CD14-positive monocyte (primary cell): ENCODE data around the gene SLC52A3. TPM values are rescaled to one million over a fixed set of nuclear protein-coding genes. Genes with fewer than 3 reads are reported as not detected.
"Not testable (repeated sequence)": the region's sequence is repeated elsewhere in the genome, so short reads cannot be mapped to it uniquely, and the experiment has no call there.

Experiments
- DNase-seq, 3 donors: peaks; one replicate each; pipeline ENCODE4 v3.0.0-alpha.2; 2011 to 2022
- H2AFZ ChIP-seq: 2 replicates; pipeline ENCODE4 v1.6.0; 2012; ENCODE audit warnings: mild to moderate bottlenecking, low read depth, low read length, inconsistent platforms; ENCODE audit not compliant: insufficient read depth, poor library complexity, severe bottlenecking
- H3K27ac ChIP-seq, 2 donors: 1 replicate in 1 of 2; 2 replicates in 1 of 2; pipeline ENCODE4 v1.5.1; 2012 to 2013; ENCODE audit warnings: low read length in 2 of 2, control low read depth in 1 of 2, inconsistent platforms in 1 of 2, low read depth in 1 of 2, mild to moderate bottlenecking in 1 of 2
- H3K27me3 ChIP-seq, 2 donors: one replicate each; pipeline versions ENCODE4 v1.6.0 to v1.6.1; 2011 to 2013; ENCODE audit warnings: low read length in 2 of 2; ENCODE audit not compliant: control insufficient read depth in 2 of 2, insufficient read depth in 2 of 2
- H3K36me3 ChIP-seq, 2 donors: replicated peaks in 1 of 2; 1 replicate in 1 of 2; 2 replicates in 1 of 2; pipeline versions ENCODE4 v1.5.1 to v1.6.1; 2012 to 2013; ENCODE audit warnings: low read length in 2 of 2, control low read depth in 1 of 2, inconsistent platforms in 1 of 2, mild to moderate bottlenecking in 1 of 2; ENCODE audit not compliant: insufficient read depth in 2 of 2, control insufficient read depth in 1 of 2
- H3K4me1 ChIP-seq, 2 donors: 1 replicate in 1 of 2; 2 replicates in 1 of 2; pipeline versions ENCODE4 v1.5.1 to v1.6.1; 2012 to 2013; ENCODE audit warnings: low read length in 2 of 2, control low read depth in 1 of 2, inconsistent platforms in 1 of 2, mild to moderate bottlenecking in 1 of 2, moderate library complexity in 1 of 2; ENCODE audit not compliant: insufficient read depth in 2 of 2, control insufficient read depth in 1 of 2
- H3K4me2 ChIP-seq: replicated peaks from 2 replicates; pipeline ENCODE3; 2012; ENCODE audit warnings: low read length, moderate library complexity, mild to moderate bottlenecking; ENCODE audit not compliant: poor library complexity, severe bottlenecking; ENCODE audit errors: extremely low read depth
- H3K4me3 ChIP-seq, 3 experiments: fragments of 200-600 bp in 1 of 3; sonication (generic) in 1 of 3; replicated peaks in 1 of 3; 1 replicate in 2 of 3; 2 replicates in 1 of 3; pipeline ENCODE4 v1.5.1; 2011 to 2013; ENCODE audit warnings: low read length in 3 of 3, mild to moderate bottlenecking in 3 of 3, control low read depth in 2 of 3, low read depth in 2 of 3, inconsistent platforms in 1 of 3, moderate library complexity in 1 of 3
- H3K79me2 ChIP-seq: 2 replicates; pipeline ENCODE4 v1.6.0; 2012; ENCODE audit warnings: mild to moderate bottlenecking, control low read depth, inconsistent platforms, low read length, moderate library complexity; ENCODE audit not compliant: insufficient read depth
- H3K9ac ChIP-seq: 2 replicates; pipeline ENCODE4 v1.6.0; 2017; ENCODE audit warnings: low read length, mild to moderate bottlenecking; ENCODE audit not compliant: insufficient read depth, poor library complexity, severe bottlenecking
- H3K9me3 ChIP-seq, 2 donors: replicated peaks in 1 of 2; 1 replicate in 1 of 2; 2 replicates in 1 of 2; pipeline versions ENCODE4 v1.5.1 to v1.6.1; 2012 to 2013; ENCODE audit warnings: low read length in 2 of 2, control low read depth in 1 of 2; ENCODE audit not compliant: control insufficient read depth in 1 of 2, insufficient read depth in 1 of 2
- H4K20me1 ChIP-seq: 2 replicates; pipeline ENCODE4 v1.6.0; 2012; ENCODE audit warnings: mild to moderate bottlenecking, low read length, control low read depth, moderate library complexity; ENCODE audit not compliant: insufficient read depth
- H3K27ac Mint-ChIP-seq, 7 donors: one replicate each; pipeline ENCODE4 v1.8.0; 2020; ENCODE audit warnings: mild to moderate bottlenecking in 7 of 7, mixed read lengths in 7 of 7, moderate library complexity in 6 of 7, inconsistent platforms in 2 of 7
- H3K27me3 Mint-ChIP-seq, 3 donors: one replicate each; pipeline ENCODE4 v1.8.0; 2021 to 2022; ENCODE audit warnings: low read depth in 3 of 3, mild to moderate bottlenecking in 3 of 3, mixed read lengths in 3 of 3, moderate library complexity in 3 of 3, inconsistent platforms in 1 of 3
- H3K36me3 Mint-ChIP-seq, 2 donors: one replicate each; pipeline ENCODE4 v1.8.0; 2020; ENCODE audit warnings: mixed read lengths in 2 of 2, inconsistent platforms in 1 of 2, mild to moderate bottlenecking in 1 of 2
- H3K4me1 Mint-ChIP-seq: one replicate; pipeline ENCODE4 v1.8.0; 2020; ENCODE audit warnings: mild to moderate bottlenecking, mixed read lengths
- H3K4me3 Mint-ChIP-seq, 2 donors: one replicate each; pipeline ENCODE4 v1.8.0; 2020; ENCODE audit warnings: mild to moderate bottlenecking in 2 of 2, mixed read lengths in 2 of 2, moderate library complexity in 1 of 2
- H3K9me3 Mint-ChIP-seq, 7 donors: one replicate each; pipeline ENCODE4 v1.8.0; 2020 to 2022; ENCODE audit warnings: mixed read lengths in 7 of 7, mild to moderate bottlenecking in 6 of 7, moderate library complexity in 6 of 7, inconsistent platforms in 2 of 7
- CTCF ChIP-seq: fragments of 200-600 bp; IDR thresholded peaks from one replicate; pipeline ENCODE4 v1.8.0; 2022; ENCODE audit warnings: antibody characterized with exemption, mild to moderate bottlenecking
- WGBS: methylation state at CpG from one replicate; pipeline ENCODE4 v1.1.5; 2013; ENCODE audit warnings: missing lambda C conversion rate; ENCODE audit not compliant: insufficient coverage; 5-methylcytosine and 5-hydroxymethylcytosine counted together
- intact Hi-C, 2 donors: fragments of 100-400 bp; cut with micrococcal nuclease; formaldehyde crosslinking; loops; one replicate each; pipeline versions ENCODE4 v1.15.0 to v1.15.1; 2023
- polyA plus RNA-seq, 3 donors: library from polyadenylated mRNA; depleted of rRNA in 1 of 3; unstranded in 2 of 3; stranded (reverse) in 1 of 3; fragments of 300-500 nt in 2 of 3; fragments of >200 nt in 1 of 3; fragmentation: Illumina TruSeq in 2 of 3; gene quantifications; 1 replicate in 2 of 3; 2 replicates in 1 of 3; pipeline ENCODE4 v1.2.3, GENCODE V29; 2012 to 2021

SLC52A3 gene
- polyA plus RNA-seq, 3 donors, result not detected

- intact Hi-C loops, result no loop called here
- Histone ChIP-seq H4K20me1 (no peaks in the 10 kb centered on the region), H3K27ac (no peak overlapping the region), H3K9me3 (peaks cover 0 to 3% of the 10 kb centered on the region in 2 donors), H3K9ac (no peak overlapping the region), H2AFZ (no peak overlapping the region), H3K4me1 (no peaks in the 10 kb centered on the region), H3K4me3 (no peak overlapping the region), H3K79me2 (no peaks in the 10 kb centered on the region), H3K4me2 (no peak overlapping the region), H3K36me3 (no peaks in the 10 kb centered on the region), H3K27me3 (peaks cover 0 to 4% of the 10 kb centered on the region in 2 donors)
- Mint-ChIP-seq H3K27ac (no peak overlapping the region), H3K36me3 (no peaks in the 10 kb centered on the region), H3K4me3 (no peak overlapping the region), H3K9me3 (peaks cover 6 to 16% (median 13%) of the 10 kb centered on the region in 7 donors), H3K4me1 (no peaks in the 10 kb centered on the region), H3K27me3 (peaks cover 3 to 17% (median 7%) of the 10 kb centered on the region in 3 donors)
- WGBS, result no CpG with 5 or more reads among the region's 3 CpGs
- DNase-seq, result no peak
- no peak for TF ChIP-seq CTCF
Observed at GRCh38 chr20:801678-802077, 33.4 kb upstream of the SLC52A3 start.

GRCh38 chr20:800026-800425, 31.7 kb upstream of the SLC52A3 start:
- H3K4me3 ChIP-seq, H3K9me3 ChIP-seq, H3K9ac ChIP-seq, H3K27ac Mint-ChIP-seq, H3K4me1 Mint-ChIP-seq, H3K36me3 ChIP-seq, H3K27ac ChIP-seq, H3K4me2 ChIP-seq, H3K36me3 Mint-ChIP-seq, DNase-seq, H3K4me1 ChIP-seq, intact Hi-C loops, H2AFZ ChIP-seq, H3K27me3 ChIP-seq, H3K79me2 ChIP-seq, H3K4me3 Mint-ChIP-seq, H4K20me1 ChIP-seq: not testable (repeated sequence)
- WGBS, result no CpG with 5 or more reads among the region's 7 CpGs
- H3K9me3 Mint-ChIP-seq, result peaks cover 4 to 10% (median 7%) of the 10 kb centered on the region in 7 donors
- peaks cover 3 to 14% (median 7%) of the 10 kb centered on the region in 3 donors for H3K27me3 Mint-ChIP-seq

- WGBS, result 100% methylated on average over 1 of the region's 5 CpGs
- H3K27ac ChIP-seq, H4K20me1 ChIP-seq, H3K27me3 ChIP-seq, DNase-seq, H3K36me3 Mint-ChIP-seq, H2AFZ ChIP-seq, H3K4me3 ChIP-seq, H3K4me3 Mint-ChIP-seq, H3K4me1 Mint-ChIP-seq, intact Hi-C loops, H3K9me3 ChIP-seq, H3K4me1 ChIP-seq, H3K27ac Mint-ChIP-seq, H3K9me3 Mint-ChIP-seq, H3K36me3 ChIP-seq, H3K4me2 ChIP-seq, H3K79me2 ChIP-seq, H3K9ac ChIP-seq: not testable (repeated sequence)
- H3K27me3 Mint-ChIP-seq, result peaks cover 0 to 11% (median 5%) of the 10 kb centered on the region in 3 donors
Observed at GRCh38 chr20:798746-799145, 30.4 kb upstream of the SLC52A3 start.
